ENCODE results near the gene DET1. TPM values are rescaled to one million over a fixed set of nuclear protein-coding genes. Genes with fewer than 3 reads are reported as not detected.
A peak's percentile ranks its signal among the peaks of the same experiment; 100 is the strongest.

Gene DET1
- 2.4 and 3.2 TPM in 2 replicates for total RNA-seq

GRCh38 chr15:88546248-88547129, at the start of gene DET1:
DET1 (minus strand) TSS chr15:88546681; CDS start chr15:88531705, 14,976 bp downstream.
- H3K36me3 ChIP-seq (ENCODE audit: control insufficient read depth, insufficient read depth, low read length) = no peaks in the 10 kb centered on the region
- H3K27me3 ChIP-seq (ENCODE audit: control insufficient read depth, insufficient read depth, low read length) = no peaks in the 10 kb centered on the region
- peak within 1 kb of the TSS; percentile 68 for H3K4me3 ChIP-seq (ENCODE audit: low read depth, low read length)
- TF ChIP-seq, protein P1, sequence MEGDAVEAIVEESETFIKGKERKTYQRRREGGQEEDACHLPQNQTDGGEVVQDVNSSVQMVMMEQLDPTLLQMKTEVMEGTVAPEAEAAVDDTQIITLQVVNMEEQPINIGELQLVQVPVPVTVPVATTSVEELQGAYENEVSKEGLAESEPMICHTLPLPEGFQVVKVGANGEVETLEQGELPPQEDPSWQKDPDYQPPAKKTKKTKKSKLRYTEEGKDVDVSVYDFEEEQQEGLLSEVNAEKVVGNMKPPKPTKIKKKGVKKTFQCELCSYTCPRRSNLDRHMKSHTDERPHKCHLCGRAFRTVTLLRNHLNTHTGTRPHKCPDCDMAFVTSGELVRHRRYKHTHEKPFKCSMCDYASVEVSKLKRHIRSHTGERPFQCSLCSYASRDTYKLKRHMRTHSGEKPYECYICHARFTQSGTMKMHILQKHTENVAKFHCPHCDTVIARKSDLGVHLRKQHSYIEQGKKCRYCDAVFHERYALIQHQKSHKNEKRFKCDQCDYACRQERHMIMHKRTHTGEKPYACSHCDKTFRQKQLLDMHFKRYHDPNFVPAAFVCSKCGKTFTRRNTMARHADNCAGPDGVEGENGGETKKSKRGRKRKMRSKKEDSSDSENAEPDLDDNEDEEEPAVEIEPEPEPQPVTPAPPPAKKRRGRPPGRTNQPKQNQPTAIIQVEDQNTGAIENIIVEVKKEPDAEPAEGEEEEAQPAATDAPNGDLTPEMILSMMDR (IDR thresholded peaks at IDR 0.05; ENCODE audit: insufficient read depth, low read length, severe bottlenecking) = peak; percentile 84
- DNase-seq (ENCODE audit: low read depth) (peak; percentile 91), FAIRE-seq (no peak)

GRCh38 chr15:88591384-88591783, 44.9 kb upstream of the DET1 start:
- TF ChIP-seq, protein P1 (IDR thresholded peaks at IDR 0.05; ENCODE audit: insufficient read depth, low read length, severe bottlenecking) = no peak
- H3K36me3 ChIP-seq (ENCODE audit: control insufficient read depth, insufficient read depth, low read length) = no peaks in the 10 kb centered on the region
- no peak for FAIRE-seq
- no peak for DNase-seq (ENCODE audit: low read depth)
- H3K4me3 ChIP-seq (ENCODE audit: low read depth, low read length) = no peak overlapping the region
- no peaks in the 10 kb centered on the region for H3K27me3 ChIP-seq (ENCODE audit: control insufficient read depth, insufficient read depth, low read length)

DNA sequence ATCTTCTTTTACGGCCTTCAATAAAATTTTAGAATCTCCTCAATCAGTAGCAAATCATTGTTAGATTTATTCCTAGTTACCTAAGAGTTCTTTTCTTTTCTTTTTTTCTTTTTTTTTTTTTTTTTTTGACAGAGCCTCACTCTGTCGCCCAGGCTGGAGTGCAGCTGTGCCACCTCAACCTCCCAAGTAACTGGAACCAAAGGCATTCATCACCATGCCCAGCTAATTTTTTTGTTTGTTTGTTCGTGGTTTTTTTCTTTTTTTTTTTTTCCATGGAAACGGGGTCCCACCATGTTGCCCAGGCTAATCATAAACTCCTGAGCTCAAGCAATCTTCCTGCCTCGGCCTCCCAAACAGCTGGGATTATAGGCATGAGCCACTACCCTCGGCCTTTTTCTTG, 44.3 kb upstream of the DET1 start:
- FAIRE-seq (no peak), DNase-seq (ENCODE audit: low read depth) (no peak)
- TF ChIP-seq, protein P1 (IDR thresholded peaks at IDR 0.05; ENCODE audit: insufficient read depth, low read length, severe bottlenecking) = no peak
- no peak overlapping the region for H3K4me3 ChIP-seq (ENCODE audit: low read depth, low read length)
- no peaks in the 10 kb centered on the region for H3K36me3 ChIP-seq (ENCODE audit: control insufficient read depth, insufficient read depth, low read length)
- no peaks in the 10 kb centered on the region for H3K27me3 ChIP-seq (ENCODE audit: control insufficient read depth, insufficient read depth, low read length)

- FAIRE-seq (no peak), DNase-seq (ENCODE audit: low read depth) (peak; percentile 69)
- TF ChIP-seq, protein P1 (IDR thresholded peaks at IDR 0.05; ENCODE audit: insufficient read depth, low read length, severe bottlenecking) = no peak
- Histone ChIP-seq H3K27me3 (ENCODE audit: control insufficient read depth, insufficient read depth, low read length) (no peaks in the 10 kb centered on the region), H3K4me3 (ENCODE audit: low read depth, low read length) (no peak overlapping the region), H3K36me3 (ENCODE audit: control insufficient read depth, insufficient read depth, low read length) (no peaks in the 10 kb centered on the region)
Measured at GRCh38 chr15:88586401-88587162, 40.1 kb upstream of the DET1 start.

DNA sequence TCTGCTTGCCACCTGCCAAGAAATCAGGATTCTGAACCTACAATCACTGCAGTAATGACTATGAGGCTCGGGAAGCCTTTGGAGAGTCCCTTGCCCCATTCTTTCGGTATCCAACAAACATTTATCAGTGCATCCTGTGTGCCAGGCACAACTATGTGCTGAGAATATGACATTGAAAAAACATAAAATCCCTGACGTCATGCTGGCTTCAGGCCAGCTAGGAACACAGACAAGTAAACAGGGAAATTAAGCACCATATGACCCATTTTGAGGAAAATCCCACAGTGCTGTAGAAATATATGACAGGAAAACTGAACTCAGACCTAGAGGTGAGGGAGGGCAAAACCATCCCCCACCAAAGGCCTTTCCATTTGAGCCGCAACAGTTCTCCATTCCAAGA, 34.1 kb upstream of the DET1 start:
- TF ChIP-seq, protein P1 (IDR thresholded peaks at IDR 0.05; ENCODE audit: insufficient read depth, low read length, severe bottlenecking) = no peak
- FAIRE-seq = no peak
- no peak overlapping the region for H3K4me3 ChIP-seq (ENCODE audit: low read depth, low read length)
- H3K27me3 ChIP-seq (ENCODE audit: control insufficient read depth, insufficient read depth, low read length) = no peaks in the 10 kb centered on the region
- no peak for DNase-seq (ENCODE audit: low read depth)
- H3K36me3 ChIP-seq (ENCODE audit: control insufficient read depth, insufficient read depth, low read length) = no peaks in the 10 kb centered on the region
